Tongue (tissue), 2 donors: ENCODE data around the gene APBB3. TPM values are rescaled to one million over a fixed set of nuclear protein-coding genes. Genes with fewer than 3 reads are reported as not detected.

Experiments
- DNase-seq: peaks from one replicate; pipeline ENCODE4 v3.0.0-alpha.2; 2015
- total RNA-seq: library from RNA; depleted of rRNA; stranded (reverse); fragments of >200 nt; gene quantifications from one replicate; pipeline ENCODE4 v1.2.3, GENCODE V29; 2014

APBB3 gene
- total RNA-seq, 1 donor from 2014 or later: 32.6 TPM

- DNase-seq: no peak
These were observed 9.8 kb upstream of the APBB3 start for GRCh38 chr5:140574165-140574564.

- DNase-seq: no peak
These were observed 9.3 kb upstream of the APBB3 start for GRCh38 chr5:140573683-140574082.

- no peak for DNase-seq
These were observed 6.7 kb upstream of the APBB3 start for GRCh38 chr5:140571105-140571504.

- no peak for DNase-seq
These were observed 6.1 kb upstream of the APBB3 start for GRCh38 chr5:140570488-140570887.

- DNase-seq: no peak
These were observed 5.7 kb upstream of the APBB3 start for GRCh38 chr5:140570058-140570457.

GRCh38 chr5:140569197-140569596, 4.8 kb upstream of the APBB3 start:
- DNase-seq: no peak

- DNase-seq: no peak
These were observed 4.2 kb upstream of the APBB3 start for GRCh38 chr5:140568443-140569063.

GRCh38 chr5:140567871-140568270, 3.5 kb upstream of the APBB3 start:
- no peak for DNase-seq

- no peak for DNase-seq
These were observed 2.9 kb upstream of the APBB3 start for GRCh38 chr5:140567136-140567818.

- no peak for DNase-seq
These were observed 2.3 kb upstream of the APBB3 start for GRCh38 chr5:140566665-140567064.

- no peak for DNase-seq
These were observed 1.3 kb upstream of the APBB3 start for GRCh38 chr5:140565780-140566095.

- DNase-seq: no peak
These were observed 804 bp upstream of the APBB3 start for GRCh38 chr5:140565024-140565779.

GRCh38 chr5:140563596-140563995, 802 bp downstream of the APBB3 start:
- no peak for DNase-seq

- DNase-seq: no peak
These were observed 2.5 kb downstream of the APBB3 start for GRCh38 chr5:140561753-140562523.

GRCh38 chr5:140560227-140560626, 4.2 kb downstream of the APBB3 start:
- DNase-seq: no peak

GRCh38 chr5:140558542-140558941, 5.9 kb downstream of the APBB3 start:
- no peak for DNase-seq

GRCh38 chr5:140557965-140558364, 6.4 kb downstream of the APBB3 start:
- DNase-seq: no peak

GRCh38 chr5:140557136-140557805, 7.1 kb downstream of the APBB3 start, which contains the start of gene SRA1:
Gene SRA1 (minus strand): TSS chr5:140557473. CDS start chr5:140557452, 21 bp downstream.
- peak; percentile 97 for DNase-seq

GRCh38 chr5:140556438-140556837, 8.0 kb downstream of the APBB3 start:
- DNase-seq: no peak

- DNase-seq: no peak
These were observed 8.6 kb downstream of the APBB3 start for GRCh38 chr5:140555747-140556312.

- no peak for DNase-seq
These were observed 9.9 kb downstream of the APBB3 start for GRCh38 chr5:140554454-140554853.

GRCh38 chr5:140553657-140554056, 10.7 kb downstream of the APBB3 start:
- DNase-seq: no peak
